A172 (cell line): ENCODE measurements around the gene HEXIM2. TPM values are rescaled to one million over a fixed set of nuclear protein-coding genes. Genes with fewer than 3 reads are reported as not detected.

Source experiments
- DNase-seq: peaks from one replicate; pipeline ENCODE4 v3.0.0-alpha.2; 2015; ENCODE audit warnings: low spot score
- total RNA-seq: library from RNA; depleted of rRNA; stranded (reverse); fragments of >200 nt; shearing (Covaris generic); gene quantifications from 2 replicates; pipeline ENCODE4 v1.2.3, GENCODE V29; 2014

HEXIM2 gene
- total RNA-seq, 1 experiment from 2014 or later, result 19.9 TPM

- DNase-seq, result peak; percentile 73
These were observed 34.0 kb upstream of the HEXIM2 start for GRCh38 chr17:45127548-45128300.

GRCh38 chr17:45128331-45128730 is 33.3 kb upstream of the HEXIM2 start:
- no peak for DNase-seq

GRCh38 chr17:45128989-45129388 is 32.7 kb upstream of the HEXIM2 start:
- no peak for DNase-seq

GRCh38 chr17:45129426-45129939 is 32.2 kb upstream of the HEXIM2 start:
- peak; percentile 74 for DNase-seq

GRCh38 chr17:45129940-45130680 is 31.6 kb upstream of the HEXIM2 start:
- DNase-seq, result peak; percentile 88

GRCh38 chr17:45130681-45131615 is 30.7 kb upstream of the HEXIM2 start:
- no peak for DNase-seq

GRCh38 chr17:45131616-45132319 is 29.9 kb upstream of the HEXIM2 start:
- no peak for DNase-seq

GRCh38 chr17:45132320-45132571 is 29.4 kb upstream of the HEXIM2 start, which contains the start of gene PLCD3:
PLCD3 (minus strand) TSS chr17:45132515; CDS start chr17:45132410, 105 bp downstream.
- DNase-seq, result no peak

GRCh38 chr17:45132572-45133463 is 28.9 kb upstream of the HEXIM2 start:
- peak; percentile 83 for DNase-seq

GRCh38 chr17:45135192-45135977 is 26.3 kb upstream of the HEXIM2 start, which contains the start of gene ACBD4:
ACBD4 (plus strand) TSS chr17:45135687; CDS start chr17:45136145, 458 bp downstream.
- DNase-seq, result peak; percentile 97

GRCh38 chr17:45135978-45136791 is 25.5 kb upstream of the HEXIM2 start:
- no peak for DNase-seq

GRCh38 chr17:45136846-45137560 is 24.7 kb upstream of the HEXIM2 start:
- DNase-seq, result no peak

- no peak for DNase-seq
These were observed 23.9 kb upstream of the HEXIM2 start for GRCh38 chr17:45137561-45138305.

- DNase-seq, result no peak
These were observed 22.7 kb upstream of the HEXIM2 start for GRCh38 chr17:45138911-45139532.

- DNase-seq, result no peak
These were observed 22.1 kb upstream of the HEXIM2 start for GRCh38 chr17:45139533-45139920.

- DNase-seq, result no peak
These were observed 18.5 kb upstream of the HEXIM2 start for GRCh38 chr17:45143094-45143670.
